Suprapubic skin (tissue), 3 donors: ENCODE measurements around the gene ARID4A.

ENCODE experiments used
- CTCF ChIP-seq, 2 donors: fragments of 200-600 bp in 1 of 2; fragments of 450-650 bp in 1 of 2; sonication (generic) in 1 of 2; IDR thresholded peaks; one replicate each; pipeline ENCODE4 v1.5.1; 2016 to 2019; ENCODE audit warnings: antibody characterized with exemption in 2 of 2, mild to moderate bottlenecking in 1 of 2, moderate library complexity in 1 of 2
- POLR2AphosphoS5 ChIP-seq, 3 donors: sonication (generic); formaldehyde crosslinking; IDR thresholded peaks; one replicate each; pipeline ENCODE4 v1.6.1; 2017; ENCODE audit warnings: antibody characterized with exemption in 3 of 3

GRCh38 chr14:58315606-58316005 is 17.3 kb downstream of the ARID4A start:
- TF ChIP-seq CTCF (IDR thresholded peaks at IDR 0.05) (no peak), POLR2AphosphoS5 (IDR thresholded peaks at IDR 0.05) (no peak)
